OCI-LY3 (cell line): ENCODE measurements around the gene CCDC28B.

Experiments used
- H2AFZ ChIP-seq: fragments of 200-600, 300-600 bp; shearing (Covaris generic); 2 replicates; pipeline ENCODE4 v1.6.0; 2014; ENCODE audit warnings: antibody characterized with exemption, low read depth, low read length
- H3K27ac ChIP-seq: fragments of 200-600, 300-600 bp; sonication (generic); 2 replicates; pipeline ENCODE4 v1.5.1; 2014; ENCODE audit warnings: mild to moderate bottlenecking, low read length, moderate library complexity, mixed read lengths
- H3K27me3 ChIP-seq: fragments of 200-600, 300-600 bp; sonication (generic); 2 replicates; pipeline ENCODE4 v1.6.1; 2014; ENCODE audit warnings: low read depth, low read length, mixed read lengths
- H3K36me3 ChIP-seq: fragments of 200-600, 300-600 bp; sonication (generic); replicated peaks from 2 replicates; pipeline ENCODE3; 2014; ENCODE audit warnings: low read depth, low read length, mixed read lengths
- H3K4me1 ChIP-seq: fragments of 300-600, 200-600 bp; sonication (generic); 2 replicates; pipeline ENCODE4 v1.6.1; 2014; ENCODE audit warnings: low read length, mixed read lengths
- H3K4me2 ChIP-seq: fragments of 200-600, 300-600 bp; sonication (generic); 2 replicates; pipeline ENCODE4 v1.6.1; 2014; ENCODE audit warnings: low read length, mixed read lengths
- H3K4me3 ChIP-seq: fragments of 300-600, 200-600 bp; sonication (generic); 2 replicates; pipeline ENCODE4 v1.5.1; 2014; ENCODE audit warnings: antibody characterized with exemption, mild to moderate bottlenecking, low read length, moderate library complexity
- H3K79me2 ChIP-seq: fragments of 300-600, 200-600 bp; shearing (Covaris generic); 2 replicates; pipeline ENCODE4 v1.6.1; 2014; ENCODE audit warnings: mild to moderate bottlenecking, low read length, mixed read lengths
- H3K9ac ChIP-seq: fragments of 300-600, 200-600 bp; shearing (Covaris generic); 2 replicates; pipeline ENCODE4 v1.6.0; 2014; ENCODE audit warnings: mild to moderate bottlenecking, low read length, moderate library complexity
- H3K9me3 ChIP-seq: fragments of 200-600, 300-600 bp; shearing (Covaris generic); 2 replicates; pipeline ENCODE4 v1.6.1; 2014; ENCODE audit warnings: low read length, mixed read lengths; ENCODE audit not compliant: insufficient read depth
- H4K20me1 ChIP-seq: fragments of 200-600, 300-600 bp; sonication (generic); 2 replicates; pipeline ENCODE4 v1.6.1; 2016; ENCODE audit warnings: low read length, mixed read lengths; ENCODE audit not compliant: insufficient read depth
- EZH2phosphoT487 ChIP-seq: fragments of 200-600 bp; shearing (Covaris generic); IDR thresholded peaks from 2 replicates; pipeline ENCODE4 v1.6.1; 2018; ENCODE audit warnings: antibody characterized with exemption, mixed run types, low read depth
- TF ChIP-seq, protein P1 (sequence below): fragments of 200-600, 300-600 bp; sonication (generic); IDR thresholded peaks from 2 replicates; pipeline ENCODE4 v1.5.1; 2014; ENCODE audit warnings: antibody characterized with exemption, low read length, low read depth

The CCDC28B gene

DNA sequence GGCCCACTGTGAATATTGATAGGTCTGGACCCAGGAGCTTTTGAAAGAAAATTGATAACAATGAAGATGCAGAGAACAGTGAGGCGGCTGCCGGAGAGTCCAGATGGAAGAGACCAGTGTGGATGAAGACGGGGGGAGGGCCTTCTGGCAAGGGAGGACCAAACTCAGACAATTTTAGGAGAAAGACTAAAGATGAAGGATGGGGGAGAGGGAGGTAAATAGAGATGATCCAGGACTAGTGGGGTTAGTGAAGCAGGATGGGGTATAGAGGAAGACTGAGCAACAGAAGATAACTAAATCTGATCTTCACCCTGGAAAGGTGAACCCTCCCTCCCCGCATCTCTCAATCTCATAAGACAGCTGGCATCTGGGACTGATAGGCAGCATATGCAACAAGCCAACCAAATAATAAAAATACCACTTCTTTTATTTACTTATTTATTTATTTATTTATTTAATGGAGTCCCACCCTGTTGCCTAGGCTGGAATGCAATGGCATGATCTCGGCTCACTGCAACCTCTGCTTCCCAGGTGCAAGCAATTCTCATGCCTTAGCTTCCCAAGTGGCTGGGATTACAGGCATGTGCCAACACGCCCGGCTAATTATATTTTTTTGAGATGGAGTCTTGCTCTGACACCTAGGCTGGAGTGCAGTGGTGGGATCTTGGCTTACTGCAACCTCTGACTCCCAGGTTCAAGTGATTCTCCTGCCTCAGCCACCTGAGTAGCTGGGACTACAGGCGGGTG is 32.3 kb downstream of the CCDC28B start:
- H3K9me3 ChIP-seq = no peaks in the 10 kb centered on the region
- no peaks in the 10 kb centered on the region for H3K79me2 ChIP-seq
- H4K20me1 ChIP-seq = no peaks in the 10 kb centered on the region
- peaks cover 9% of the 10 kb centered on the region for H3K36me3 ChIP-seq
- H3K27ac ChIP-seq = no peak overlapping the region
- H3K4me2 ChIP-seq = no peak overlapping the region
- no peaks in the 10 kb centered on the region for H3K4me1 ChIP-seq
- H3K27me3 ChIP-seq = no peaks in the 10 kb centered on the region
- no peak overlapping the region for H2AFZ ChIP-seq
- H3K9ac ChIP-seq = no peak overlapping the region
- no peak overlapping the region for H3K4me3 ChIP-seq
- TF ChIP-seq, protein P1, sequence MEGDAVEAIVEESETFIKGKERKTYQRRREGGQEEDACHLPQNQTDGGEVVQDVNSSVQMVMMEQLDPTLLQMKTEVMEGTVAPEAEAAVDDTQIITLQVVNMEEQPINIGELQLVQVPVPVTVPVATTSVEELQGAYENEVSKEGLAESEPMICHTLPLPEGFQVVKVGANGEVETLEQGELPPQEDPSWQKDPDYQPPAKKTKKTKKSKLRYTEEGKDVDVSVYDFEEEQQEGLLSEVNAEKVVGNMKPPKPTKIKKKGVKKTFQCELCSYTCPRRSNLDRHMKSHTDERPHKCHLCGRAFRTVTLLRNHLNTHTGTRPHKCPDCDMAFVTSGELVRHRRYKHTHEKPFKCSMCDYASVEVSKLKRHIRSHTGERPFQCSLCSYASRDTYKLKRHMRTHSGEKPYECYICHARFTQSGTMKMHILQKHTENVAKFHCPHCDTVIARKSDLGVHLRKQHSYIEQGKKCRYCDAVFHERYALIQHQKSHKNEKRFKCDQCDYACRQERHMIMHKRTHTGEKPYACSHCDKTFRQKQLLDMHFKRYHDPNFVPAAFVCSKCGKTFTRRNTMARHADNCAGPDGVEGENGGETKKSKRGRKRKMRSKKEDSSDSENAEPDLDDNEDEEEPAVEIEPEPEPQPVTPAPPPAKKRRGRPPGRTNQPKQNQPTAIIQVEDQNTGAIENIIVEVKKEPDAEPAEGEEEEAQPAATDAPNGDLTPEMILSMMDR = no peak
- TF ChIP-seq EZH2phosphoT487 = no peak

- H2AFZ ChIP-seq = no peak overlapping the region
- H3K4me2 ChIP-seq = no peak overlapping the region
- H3K9me3 ChIP-seq = no peaks in the 10 kb centered on the region
- no peak overlapping the region for H3K4me3 ChIP-seq
- H3K9ac ChIP-seq = no peak overlapping the region
- no peaks in the 10 kb centered on the region for H4K20me1 ChIP-seq
- H3K27ac ChIP-seq = no peak overlapping the region
- TF ChIP-seq, protein P1 = no peak
- TF ChIP-seq EZH2phosphoT487 = no peak
- H3K27me3 ChIP-seq = no peaks in the 10 kb centered on the region
- no peaks in the 10 kb centered on the region for H3K79me2 ChIP-seq
- no peaks in the 10 kb centered on the region for H3K4me1 ChIP-seq
- no peaks in the 10 kb centered on the region for H3K36me3 ChIP-seq
Observed at GRCh38 chr1:32234792-32235191, 34.4 kb downstream of the CCDC28B start.

GRCh38 chr1:32239337-32239736 is 38.9 kb downstream of the CCDC28B start:
- H2AFZ ChIP-seq = no peak overlapping the region
- TF ChIP-seq, protein P1 = no peak
- TF ChIP-seq EZH2phosphoT487 = no peak
- no peak overlapping the region for H3K27ac ChIP-seq
- no peaks in the 10 kb centered on the region for H3K79me2 ChIP-seq
- H3K36me3 ChIP-seq = no peaks in the 10 kb centered on the region
- no peaks in the 10 kb centered on the region for H3K27me3 ChIP-seq
- peaks cover 5% of the 10 kb centered on the region for H3K4me1 ChIP-seq
- H4K20me1 ChIP-seq = no peaks in the 10 kb centered on the region
- H3K4me3 ChIP-seq = no peak overlapping the region
- no peak overlapping the region for H3K9ac ChIP-seq
- no peak overlapping the region for H3K4me2 ChIP-seq
- H3K9me3 ChIP-seq = no peaks in the 10 kb centered on the region

GRCh38 chr1:32239790-32240139 is 39.4 kb downstream of the CCDC28B start:
- Histone ChIP-seq H3K27me3 (no peaks in the 10 kb centered on the region), H3K4me2 (no peak overlapping the region), H3K27ac (no peak overlapping the region), H3K4me3 (no peak overlapping the region), H4K20me1 (no peaks in the 10 kb centered on the region), H3K79me2 (no peaks in the 10 kb centered on the region), H3K9me3 (no peaks in the 10 kb centered on the region), H3K36me3 (no peaks in the 10 kb centered on the region), H3K9ac (no peak overlapping the region), H3K4me1 (peaks cover 5% of the 10 kb centered on the region), H2AFZ (no peak overlapping the region)
- TF ChIP-seq, protein P1 = no peak
- TF ChIP-seq EZH2phosphoT487 = no peak
